ENCODE results near the gene CYB5A.
"Not testable (repeated sequence)": the region's sequence is repeated elsewhere in the genome, so short reads cannot be mapped to it uniquely, and the experiment has no call there.

CYB5A gene

DNA sequence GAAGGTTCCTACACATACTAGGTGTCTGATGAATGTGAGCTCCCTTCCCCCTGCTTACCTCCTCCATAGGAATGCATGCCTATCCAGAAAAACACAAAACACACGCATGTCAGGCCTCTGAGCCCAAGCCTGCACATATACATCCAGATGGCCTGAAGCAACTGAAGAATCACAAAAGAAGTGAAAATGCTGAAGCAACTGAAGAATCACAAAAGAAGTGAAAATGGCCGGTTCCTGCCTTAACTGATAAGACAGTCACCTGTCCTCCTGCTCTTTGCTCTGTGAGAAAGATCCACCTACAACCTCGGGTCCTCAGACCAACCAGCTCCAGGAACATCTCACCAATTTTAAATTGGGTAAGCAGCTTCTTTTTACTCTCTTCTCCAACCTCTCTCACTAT lies 1.2 kb upstream of the CYB5A start:
- not testable (repeated sequence) for DNase-seq

DNA sequence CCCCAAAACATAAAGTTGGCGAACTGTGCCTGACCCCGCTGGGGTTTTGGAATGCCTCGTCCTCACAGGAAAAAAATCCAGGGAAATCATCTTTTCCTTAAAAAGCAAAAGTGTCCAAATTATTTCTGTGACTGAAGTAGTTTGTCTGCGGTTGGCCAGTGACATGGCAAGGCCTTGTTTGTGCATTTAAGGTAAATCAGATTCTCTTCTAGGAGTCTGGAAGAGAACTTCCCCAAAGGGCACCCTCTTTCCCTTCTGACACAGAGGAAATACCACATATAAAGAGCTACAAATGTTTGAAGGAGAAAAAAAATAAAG lies 737 bp upstream of the CYB5A start:
- DNase-seq: no peak

DNA sequence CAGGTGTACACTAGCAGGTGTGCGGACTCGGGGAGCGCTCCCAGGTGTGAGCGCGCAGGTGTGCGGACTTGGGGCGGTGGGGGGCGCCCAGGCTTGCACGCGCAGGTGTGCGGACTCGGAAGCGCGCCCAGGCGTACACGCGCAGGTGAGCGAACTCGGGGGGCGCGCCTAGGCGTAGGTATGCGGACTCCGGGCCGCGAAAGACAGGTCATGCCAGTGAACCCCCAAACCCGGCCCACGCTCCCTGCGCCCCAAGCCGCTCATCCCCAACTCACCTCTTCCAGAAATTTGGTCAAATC lies 342 bp downstream of the CYB5A start:
- no peak for DNase-seq

DNA sequence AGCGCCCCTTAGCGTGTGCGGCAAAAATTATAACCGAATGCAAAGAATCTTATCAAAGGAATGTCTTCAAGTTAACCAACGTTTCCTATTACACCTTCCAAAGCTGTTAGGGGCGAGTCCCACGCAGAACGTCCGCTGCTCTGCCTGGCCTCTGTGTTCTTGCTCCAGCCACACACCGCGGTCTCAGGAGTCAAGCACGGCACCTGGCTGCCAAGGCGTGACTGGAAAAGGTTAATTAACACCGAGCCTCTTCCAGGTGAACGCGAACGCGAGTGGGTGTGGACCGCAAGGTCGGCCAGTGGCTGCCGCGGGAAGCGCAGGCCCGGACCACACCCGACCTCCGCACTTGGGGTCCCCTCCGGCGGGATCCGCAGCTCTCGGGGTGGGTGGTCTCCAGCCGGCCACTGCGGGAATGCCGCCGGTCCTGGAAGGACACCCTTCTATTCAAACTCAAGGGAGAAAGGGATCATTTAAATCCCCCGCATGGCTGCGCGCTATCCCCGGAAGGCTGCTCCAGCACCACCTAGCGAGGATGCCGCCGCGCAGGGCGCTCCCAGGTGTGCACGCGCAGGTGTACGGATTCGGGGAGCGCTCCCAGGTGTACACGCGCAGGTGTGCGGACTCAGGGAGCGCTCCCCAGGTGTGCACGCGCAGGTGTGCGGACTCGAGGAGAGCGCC lies 830 bp downstream of the CYB5A start:
- DNase-seq: peak; percentile 4

DNA sequence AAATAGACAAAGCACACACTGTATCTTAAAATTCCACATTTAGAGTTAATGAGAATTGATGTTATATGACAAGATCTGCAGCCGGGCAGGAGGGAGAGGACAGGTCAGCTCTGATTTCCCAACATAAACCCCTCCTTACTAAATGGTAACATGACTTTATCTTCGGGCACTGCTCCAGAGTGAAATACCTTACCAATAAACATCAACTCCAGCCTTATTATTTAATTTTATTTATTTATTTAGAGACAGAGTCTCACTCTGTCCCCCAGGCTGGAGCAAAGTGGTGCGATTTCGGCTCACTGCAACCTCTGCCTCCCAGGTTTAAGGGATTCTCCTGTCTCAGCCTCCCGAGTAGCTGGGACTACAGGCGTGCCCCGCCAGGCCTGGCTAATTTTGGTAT lies 1.7 kb downstream of the CYB5A start:
- no peak for DNase-seq

DNA sequence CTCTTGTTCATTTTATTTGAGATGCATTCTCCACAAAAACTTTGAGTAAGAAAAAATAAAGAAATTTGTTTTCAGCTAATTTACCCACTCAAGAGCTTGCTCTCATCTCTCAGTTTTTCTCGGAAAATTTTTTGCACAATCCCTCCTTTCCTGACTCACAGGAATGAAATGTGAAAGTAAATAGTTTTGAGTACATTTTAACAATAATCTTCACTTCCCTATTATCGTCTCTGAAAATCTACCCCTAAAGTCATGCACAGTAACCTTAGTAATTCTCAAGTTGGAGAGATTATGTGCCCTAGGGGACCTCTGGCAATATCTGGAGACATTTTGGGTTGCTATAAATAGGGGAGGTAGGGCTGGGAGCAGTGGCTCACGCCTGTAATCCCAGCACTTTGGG lies 2.6 kb downstream of the CYB5A start:
- DNase-seq: no peak

DNA sequence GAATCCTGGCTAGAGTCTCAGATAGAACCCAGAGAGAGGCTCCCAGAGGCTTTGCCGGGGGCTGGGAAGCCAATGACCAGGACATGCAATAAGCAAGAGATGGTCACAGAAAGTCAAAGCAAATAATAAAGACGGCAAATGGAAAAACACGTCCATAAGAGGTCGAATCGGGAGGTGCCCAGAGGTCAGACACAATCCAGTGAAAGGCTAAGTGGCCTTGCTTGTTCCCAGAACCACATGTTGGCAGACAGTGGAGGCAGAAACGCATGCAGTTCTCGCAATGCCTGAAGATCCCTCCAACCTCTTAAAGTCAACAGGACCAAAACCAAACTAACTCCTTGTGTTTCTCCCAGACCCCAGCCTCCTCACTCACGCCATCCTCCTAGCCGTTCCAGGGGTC lies 3.0 kb downstream of the CYB5A start:
- no peak for DNase-seq

DNA sequence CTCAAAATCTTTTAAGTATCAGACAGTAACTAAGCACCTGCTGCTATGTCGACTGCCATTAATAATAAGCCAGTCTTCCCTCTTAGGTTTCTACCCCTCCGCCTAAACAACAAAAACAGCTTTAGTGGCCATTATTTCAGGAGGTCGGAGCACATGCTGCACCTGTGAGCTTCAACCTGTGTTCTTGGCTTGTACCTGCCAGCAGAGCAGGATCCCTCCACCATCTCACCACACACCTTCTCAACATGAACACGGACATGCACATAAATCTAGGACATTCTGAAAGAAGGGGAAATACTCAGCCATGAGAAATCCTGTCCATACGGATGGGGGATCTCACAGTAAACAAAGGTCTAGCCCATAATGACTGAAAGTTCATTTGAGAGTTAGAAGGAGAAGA lies 3.7 kb downstream of the CYB5A start:
- no peak for DNase-seq

DNA sequence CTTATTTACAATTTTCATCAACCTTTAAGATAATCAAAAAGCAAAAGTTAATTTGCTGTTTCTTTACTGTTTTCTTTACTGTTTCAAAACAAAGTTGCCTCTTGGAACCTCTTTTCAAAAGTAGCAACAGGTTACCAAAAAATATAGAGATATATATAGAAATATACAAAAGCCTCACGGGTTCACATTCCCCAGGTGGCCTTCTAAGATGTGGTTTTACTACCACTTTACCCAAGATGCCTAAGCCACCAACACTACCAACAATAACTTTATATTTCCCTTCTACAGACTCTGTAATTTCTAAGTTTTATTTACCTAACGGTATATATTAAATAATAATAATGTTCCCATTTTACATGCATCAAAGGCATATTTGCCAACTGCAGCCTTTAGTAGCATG lies 4.9 kb downstream of the CYB5A start:
- DNase-seq: no peak

DNA sequence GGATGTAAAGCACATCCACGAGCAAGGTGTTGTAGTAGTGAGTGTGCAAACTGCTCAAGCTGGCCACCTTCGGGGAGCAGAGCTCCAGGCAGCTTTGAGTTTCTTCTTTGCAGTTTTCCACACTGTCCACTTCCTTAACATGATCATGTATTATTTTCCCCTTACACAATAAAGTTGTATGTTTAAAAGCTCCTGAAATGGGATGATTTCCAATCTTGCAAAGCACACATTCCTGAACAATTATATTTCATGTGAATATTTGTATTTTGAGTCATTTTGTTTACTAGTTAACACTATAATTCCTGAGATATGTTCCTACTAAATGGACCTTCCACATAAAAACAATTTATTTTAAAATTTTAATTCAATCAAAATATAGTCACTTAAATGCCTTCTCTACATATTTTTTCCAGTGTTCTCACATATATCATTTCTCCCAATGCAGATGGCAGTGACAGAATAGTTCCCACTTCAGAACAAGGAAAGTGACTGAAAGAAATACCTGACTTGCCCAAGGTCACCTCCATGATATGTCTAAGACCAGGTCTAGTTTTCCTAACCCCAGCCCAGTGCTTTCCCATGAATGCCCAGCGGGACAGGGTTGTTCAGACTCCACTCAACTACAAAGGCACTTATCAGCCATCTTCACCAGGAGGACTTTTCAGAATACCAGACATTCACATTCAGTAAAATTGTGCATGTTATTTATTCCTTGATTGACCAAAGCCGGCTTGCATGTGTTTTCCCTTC lies 5.5 kb downstream of the CYB5A start:
- DNase-seq: no peak

DNA sequence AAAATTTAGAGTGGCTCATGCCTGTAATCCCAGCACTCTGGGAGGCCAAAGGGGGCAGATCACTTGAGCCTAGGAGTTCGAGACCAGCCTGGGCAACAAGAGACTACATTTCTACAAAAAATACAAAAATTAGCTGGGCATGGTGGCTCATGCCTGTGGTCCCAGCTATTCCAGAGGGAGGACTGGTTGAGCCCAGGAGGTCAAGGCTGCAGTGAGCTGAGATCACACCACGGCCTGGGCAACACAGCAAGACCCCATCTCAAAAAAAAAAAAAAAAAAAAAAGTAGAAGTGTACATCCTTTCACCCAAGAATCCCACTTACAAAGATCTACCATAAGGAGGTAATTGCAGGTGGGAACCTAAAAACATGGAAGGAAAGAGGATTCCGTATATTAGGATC lies 6.2 kb downstream of the CYB5A start:
- not testable (repeated sequence) for DNase-seq

DNA sequence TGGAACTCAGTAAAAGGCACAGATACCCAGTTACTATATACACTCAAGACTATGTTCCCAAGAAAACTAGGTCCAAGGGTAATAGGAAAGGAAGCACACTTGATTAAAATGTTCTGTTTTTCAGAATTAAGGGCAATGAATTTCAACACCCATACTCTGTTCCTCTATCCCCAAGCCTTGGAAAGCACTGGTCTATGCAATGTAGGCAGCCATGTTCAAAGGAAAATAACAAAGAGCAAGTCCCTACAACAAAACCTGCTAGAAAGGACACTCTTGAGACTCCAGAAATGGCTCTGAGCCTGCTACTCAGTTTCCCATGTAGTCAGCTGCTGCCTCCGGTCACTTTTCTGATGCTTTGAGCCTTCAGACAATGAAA lies 6.8 kb downstream of the CYB5A start:
- no peak for DNase-seq

DNA sequence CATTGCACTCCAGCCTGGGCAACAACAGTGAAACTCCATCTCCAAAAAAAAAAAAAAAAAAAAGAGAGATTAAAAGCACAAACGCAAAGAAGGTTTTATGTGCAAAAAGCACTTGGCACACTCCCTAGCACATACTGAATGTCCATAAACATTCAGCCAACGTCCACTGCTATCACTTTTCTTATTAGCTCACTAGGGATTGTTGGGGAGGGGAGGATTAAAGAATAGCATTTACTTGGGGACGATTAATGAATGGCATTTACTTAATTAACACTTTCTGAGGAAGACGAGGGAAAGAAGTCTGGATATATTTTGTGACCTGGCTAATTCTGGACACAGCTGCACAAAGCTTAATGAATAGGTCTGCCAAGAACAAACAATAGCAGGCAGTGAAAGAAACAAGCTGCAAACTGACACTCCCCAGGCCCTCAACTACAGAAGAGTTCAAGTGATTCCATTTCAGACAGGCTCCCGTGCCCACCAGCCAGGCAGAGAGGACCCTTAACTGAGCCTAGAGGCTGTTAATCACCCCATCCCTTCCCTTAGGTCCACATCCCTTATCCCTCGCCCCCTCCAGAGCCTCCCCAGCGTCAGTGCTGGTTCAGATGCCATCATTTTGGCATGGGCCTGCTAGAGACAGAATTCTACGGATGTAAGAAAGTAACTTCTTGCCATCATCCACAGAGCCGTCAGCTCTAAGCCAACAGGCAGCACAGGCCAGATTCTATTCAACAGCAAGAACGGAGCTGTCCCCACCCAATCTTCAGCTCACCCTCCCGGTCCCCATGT lies 7.4 kb downstream of the CYB5A start:
- no peak for DNase-seq

DNA sequence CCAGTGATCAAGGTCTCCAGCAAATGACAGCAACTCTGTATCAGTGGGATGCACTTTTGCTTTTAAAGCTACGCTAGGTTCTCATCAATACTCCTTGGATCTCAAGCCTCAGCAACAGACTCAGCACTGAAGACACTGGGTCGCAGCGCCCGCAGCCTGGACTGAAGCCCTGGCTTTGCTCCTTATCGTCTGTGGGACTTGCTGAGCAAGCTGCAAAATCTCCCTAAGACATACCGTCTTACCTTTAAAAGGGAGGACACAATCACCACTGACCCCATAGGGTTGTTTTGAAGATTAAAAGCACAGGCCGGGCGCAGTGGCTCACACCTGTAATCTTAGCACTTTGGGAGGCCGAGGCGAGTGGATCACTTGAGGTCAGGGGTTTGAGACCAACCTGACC lies 8.1 kb downstream of the CYB5A start:
- no peak for DNase-seq

DNA sequence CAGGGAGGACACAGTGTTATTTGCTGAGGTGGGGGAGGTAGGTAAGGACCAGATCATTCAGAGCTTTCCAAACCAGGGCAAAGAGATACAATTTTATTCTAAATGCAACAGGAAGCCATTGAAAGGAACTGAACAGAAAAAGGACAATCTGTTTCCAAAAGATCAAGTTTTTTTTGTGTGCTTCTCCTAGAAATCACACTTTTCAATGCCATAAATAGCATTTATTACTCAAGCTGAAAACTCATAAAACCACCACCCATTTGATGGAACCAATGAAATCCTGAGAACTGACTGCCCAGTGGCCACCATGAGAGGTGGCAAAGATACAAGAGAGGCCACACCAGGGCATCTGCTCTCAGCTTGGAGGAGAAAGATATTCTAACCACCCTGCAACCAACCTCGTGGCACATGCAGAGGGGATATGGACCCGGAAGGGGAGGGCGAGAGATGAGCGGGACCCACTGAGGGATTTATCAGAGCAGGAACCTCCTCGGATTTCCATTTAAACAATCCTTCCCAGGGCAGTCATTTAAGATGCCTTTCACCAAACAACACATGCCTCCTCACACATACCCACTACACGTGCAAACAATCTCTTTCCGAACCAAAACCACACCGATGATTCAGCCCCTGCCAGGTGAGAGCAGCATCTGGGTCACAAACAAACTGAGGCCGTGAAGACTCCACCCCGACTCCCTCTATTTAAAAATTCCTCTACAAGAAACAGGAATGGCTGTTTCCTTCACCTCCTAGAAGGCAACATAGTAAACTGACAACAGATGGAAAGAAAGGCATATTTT lies 8.8 kb downstream of the CYB5A start:
- DNase-seq: no peak

DNA sequence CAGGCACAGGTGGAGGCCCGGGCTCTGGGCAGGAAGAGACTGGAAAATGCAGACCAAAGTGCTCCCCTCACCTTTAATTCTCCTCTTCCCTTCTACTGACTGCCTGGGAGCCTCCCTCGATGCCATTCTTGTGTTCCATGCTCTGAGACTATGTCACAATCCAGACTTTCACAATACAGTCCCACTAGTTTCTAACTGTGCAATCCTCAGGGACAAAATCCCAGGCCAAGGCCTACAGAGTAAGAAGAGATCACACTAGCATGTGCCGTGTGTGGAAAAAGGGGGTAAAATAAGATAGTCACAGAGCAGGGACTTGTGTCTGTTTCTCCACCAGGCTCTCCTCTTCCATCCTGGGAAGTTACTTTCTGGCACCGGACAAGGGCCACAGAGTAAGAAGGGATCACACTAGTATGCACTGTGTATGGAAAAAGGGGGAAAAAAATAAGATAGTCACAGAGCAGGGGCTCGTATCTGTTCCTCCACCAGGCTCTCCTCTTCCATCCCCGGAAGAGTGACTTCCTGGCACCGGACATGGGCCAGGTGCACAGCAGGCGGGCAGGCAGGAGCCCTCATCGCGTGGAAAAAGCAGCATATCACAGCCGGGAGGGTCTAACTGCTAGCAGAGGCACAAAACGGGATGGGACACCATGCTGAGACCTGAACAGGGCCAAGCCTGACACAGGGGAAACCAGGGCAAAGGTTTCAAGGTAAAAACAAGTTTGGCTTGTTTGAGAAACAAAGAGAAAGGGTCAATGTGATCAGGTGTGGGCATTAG lies 9.6 kb downstream of the CYB5A start:
- DNase-seq: no peak

DNA sequence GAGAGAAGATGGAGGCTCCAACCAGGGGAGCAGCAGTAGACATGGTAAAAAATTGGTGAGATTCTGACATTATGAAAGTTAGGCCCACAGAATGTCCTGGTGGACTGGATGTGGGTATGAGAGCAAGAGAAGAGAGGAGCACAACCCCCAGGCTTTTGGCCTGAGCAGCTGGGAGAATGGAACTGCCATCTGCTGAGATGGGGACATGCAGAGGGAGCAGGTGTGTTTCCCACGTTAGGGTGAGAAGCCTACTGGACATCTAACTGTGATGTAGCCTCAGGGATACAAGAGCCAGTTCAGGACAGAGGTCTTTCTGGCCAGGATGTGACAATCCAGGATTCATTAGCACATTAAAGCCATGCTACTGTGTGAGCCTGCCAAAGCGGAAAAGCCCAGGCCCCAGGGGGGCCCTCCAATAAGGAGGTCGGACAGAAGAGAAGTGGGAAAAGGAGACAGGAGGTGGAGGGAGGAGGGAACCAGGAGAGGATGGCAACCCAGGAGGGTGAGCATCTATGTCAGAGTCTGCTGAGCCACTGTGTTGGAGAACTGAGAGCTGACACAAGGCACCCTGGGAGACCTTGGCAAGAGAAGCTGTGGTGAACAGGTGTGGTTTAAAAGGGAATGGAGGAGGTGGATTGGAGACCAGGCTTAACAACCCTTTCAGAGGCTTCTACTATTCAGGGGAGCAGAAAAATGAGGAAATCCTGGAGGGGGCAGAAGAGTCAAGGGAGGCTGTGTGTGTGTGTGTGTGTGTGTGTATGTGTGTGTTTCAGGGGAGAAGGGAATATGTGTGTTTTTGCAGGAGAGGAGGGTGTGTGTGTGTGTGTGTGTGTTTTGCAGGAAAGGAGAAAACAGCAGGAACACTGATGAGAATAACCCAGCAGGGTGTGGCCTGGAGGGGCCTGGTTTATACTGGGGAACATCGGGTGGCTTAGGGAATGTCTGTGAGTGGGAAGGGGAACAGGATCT lies 10.5 kb downstream of the CYB5A start:
- DNase-seq: no peak

DNA sequence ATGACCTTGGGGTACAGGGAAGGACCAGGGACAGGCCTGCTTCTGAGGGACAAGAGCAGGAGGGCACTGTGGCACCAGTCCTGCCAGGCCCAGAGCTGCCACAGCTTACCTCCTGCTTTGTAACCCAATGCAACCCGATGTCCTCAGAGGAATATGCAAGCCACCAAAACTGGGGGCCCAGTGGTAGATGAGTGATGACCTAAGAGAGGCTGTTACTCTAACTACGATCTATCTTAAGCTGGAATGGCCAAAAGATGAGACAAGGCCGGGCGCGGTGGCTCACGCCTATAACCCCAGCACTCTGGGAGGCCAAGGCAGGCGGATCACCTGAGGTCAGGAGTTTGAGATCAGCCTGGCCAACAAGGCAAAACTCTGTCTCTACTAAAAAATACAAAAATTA lies 12.8 kb downstream of the CYB5A start:
- DNase-seq: no peak

DNA sequence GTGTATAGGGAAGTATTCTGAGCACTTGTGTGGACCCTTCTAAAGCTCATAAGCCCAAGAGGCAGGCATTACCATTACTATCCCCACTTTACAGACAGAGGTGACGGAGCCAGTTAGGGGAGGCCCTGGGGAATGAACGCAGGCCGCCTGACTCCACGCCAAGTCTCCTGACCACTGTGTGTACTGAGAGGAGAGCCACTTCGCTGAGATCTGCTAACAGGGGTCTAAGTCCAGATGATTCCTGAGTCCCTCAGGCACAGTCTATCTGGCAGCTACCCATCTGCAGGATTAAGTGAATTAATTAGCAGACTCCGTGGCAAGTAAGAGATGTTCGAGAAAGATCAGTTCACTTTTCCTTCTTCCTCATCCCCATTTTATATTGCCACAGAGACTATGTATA lies 13.7 kb downstream of the CYB5A start:
- DNase-seq: no peak

DNA sequence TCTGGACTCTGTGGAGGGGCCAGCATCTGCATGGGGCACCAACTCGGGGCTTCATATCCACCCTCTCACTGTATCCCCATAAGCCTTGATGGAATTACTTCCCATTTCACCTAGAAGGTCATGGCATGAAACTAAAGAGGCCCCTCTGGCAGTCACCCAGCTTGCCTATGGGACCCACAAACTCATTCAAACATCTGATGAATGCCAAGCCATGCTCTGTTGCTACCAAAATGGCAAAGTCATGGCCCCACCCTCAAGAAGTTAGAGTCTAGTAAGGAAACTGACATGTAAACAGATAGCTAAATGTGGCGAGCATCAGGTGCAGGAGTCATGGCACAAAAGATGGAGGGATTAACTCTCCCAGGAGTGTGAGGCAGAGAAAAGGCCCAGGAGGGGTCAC lies 14.5 kb downstream of the CYB5A start:
- DNase-seq: no peak

DNA sequence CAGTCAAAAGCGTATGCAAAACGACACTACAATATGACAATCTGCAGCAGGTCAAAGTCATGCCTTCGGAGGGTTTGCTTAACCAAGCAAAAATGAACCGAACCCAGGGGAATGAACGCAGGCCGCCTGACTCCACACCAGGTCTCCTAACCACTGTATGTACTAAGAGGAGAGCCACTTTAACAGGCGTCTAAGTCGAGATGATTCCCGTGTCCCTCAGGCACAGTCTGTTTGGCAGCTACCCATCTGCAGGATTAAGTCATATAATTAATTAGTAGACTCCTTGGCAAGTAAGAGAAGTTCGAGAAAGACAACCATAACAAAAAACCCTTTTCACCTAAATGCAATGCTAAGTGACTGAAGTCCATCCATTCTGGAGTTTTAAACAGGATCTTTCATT lies 15.2 kb downstream of the CYB5A start:
- no peak for DNase-seq

DNA sequence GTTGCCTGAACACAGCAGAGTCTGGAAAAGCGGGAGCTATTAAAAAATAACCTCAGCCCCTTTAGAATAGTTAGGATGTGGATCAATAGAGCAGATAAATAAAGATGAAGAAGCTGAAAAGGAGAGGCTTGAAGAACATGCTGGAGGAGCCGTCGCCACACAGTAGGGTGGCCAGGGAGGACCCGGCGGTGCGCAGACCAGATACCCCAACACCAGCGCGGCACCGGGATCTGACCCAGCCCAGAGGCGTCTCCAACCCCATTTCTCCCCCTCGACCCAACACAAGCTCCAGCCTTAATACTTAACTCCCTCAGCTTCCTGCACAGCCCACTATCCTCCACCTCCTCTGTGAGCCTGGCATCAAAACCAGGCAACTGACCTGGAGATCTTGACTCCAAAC lies 16.0 kb downstream of the CYB5A start:
- no peak for DNase-seq

Measured in stimulated activated CD4-positive, alpha-beta T cell treated with anti-CD3 and anti-CD28 coated beads, Interleukin-12 subunit alpha, Interleukin-12 subunit beta, amount 100 ng/mL, for 4 hours (primary cell).